HG02840 (cell line): ENCODE measurements around the gene RAB5B.

ENCODE experiments used
- ATAC-seq: cut with Tn5 transposase; IDR thresholded peaks from one replicate; pipeline ENCODE4 v1.9.1; 2021; ENCODE audit warnings: mild to moderate bottlenecking, moderate library complexity, moderate number of reproducible peaks; ENCODE audit not compliant: unreplicated experiment, low FRiP score

Gene RAB5B

GRCh38 chr12:56042843-56043242 lies 69.0 kb downstream of the RAB5B start:
- no peak for ATAC-seq
